Stimulated activated CD8-positive, alpha-beta memory T cell treated with anti-CD3 and anti-CD28 coated beads, Interleukin-4, amount 100 ng/mL, for 1 hour (primary cell): ENCODE results near the gene INO80.
"Not testable (repeated sequence)": the region's sequence is repeated elsewhere in the genome, so short reads cannot be mapped to it uniquely, and the experiment has no call there.

ENCODE experiments used
- DNase-seq, 2 donors: peaks; one replicate each; pipeline ENCODE4 v3.0.0-alpha.2; 2020; ENCODE audit warnings: low read depth in 2 of 2, low spot score in 1 of 2

The INO80 gene

GRCh38 chr15:40968290-40969085 lies 147.6 kb downstream of the INO80 start:
- DNase-seq: no peak

GRCh38 chr15:40964634-40965033 lies 151.4 kb downstream of the INO80 start:
- DNase-seq: no peak

GRCh38 chr15:40964006-40964405 lies 152.1 kb downstream of the INO80 start:
- no peak for DNase-seq

GRCh38 chr15:40963201-40963600 lies 152.9 kb downstream of the INO80 start:
- no peak for DNase-seq

- DNase-seq: not testable (repeated sequence)
These were observed 153.8 kb downstream of the INO80 start for GRCh38 chr15:40962317-40962716.

- DNase-seq: not testable (repeated sequence)
These were observed 154.3 kb downstream of the INO80 start for GRCh38 chr15:40961740-40962139.

- DNase-seq: no peak
These were observed 155.2 kb downstream of the INO80 start for GRCh38 chr15:40960925-40961324.

GRCh38 chr15:40960151-40960885 lies 155.8 kb downstream of the INO80 start:
- DNase-seq: no peak

GRCh38 chr15:40959331-40960141 lies 156.5 kb downstream of the INO80 start:
- no peak for DNase-seq

GRCh38 chr15:40958723-40959122 lies 157.4 kb downstream of the INO80 start:
- no peak for DNase-seq

- no peak for DNase-seq
These were observed 157.9 kb downstream of the INO80 start for GRCh38 chr15:40958146-40958545.

- DNase-seq: no peak
These were observed 158.5 kb downstream of the INO80 start for GRCh38 chr15:40957581-40958051.

- no peak for DNase-seq
These were observed 159.0 kb downstream of the INO80 start for GRCh38 chr15:40957041-40957555.

- DNase-seq: no peak
These were observed 159.5 kb downstream of the INO80 start for GRCh38 chr15:40956541-40956982.

- no peak for DNase-seq
These were observed 160.0 kb downstream of the INO80 start for GRCh38 chr15:40955930-40956540.

GRCh38 chr15:40955141-40955903 lies 160.8 kb downstream of the INO80 start:
- DNase-seq: no peak

GRCh38 chr15:40954158-40954848 lies 161.8 kb downstream of the INO80 start:
- not testable (repeated sequence) for DNase-seq

GRCh38 chr15:40953713-40954074 lies 162.4 kb downstream of the INO80 start:
- no peak for DNase-seq

- peak; percentile 82 to 85 for DNase-seq
These were observed 163.0 kb downstream of the INO80 start, which contains the start of gene CHAC1 for GRCh38 chr15:40952901-40953712. Gene CHAC1 (plus strand): TSS chr15:40953471. CDS start chr15:40953584, 113 bp downstream.
